HEK293T (cell line): ENCODE results near the gene SUGT1.

Source experiments
- ARNT ChIP-seq: fragments of 450-650 bp; IDR thresholded peaks from 2 replicates; pipeline ENCODE4 v1.6.1; 2017; ENCODE audit warnings: mild to moderate bottlenecking
- BHLHE40 ChIP-seq: fragments of 450-650 bp; IDR thresholded peaks from 2 replicates; pipeline ENCODE4 v1.6.1; 2016; ENCODE audit warnings: mild to moderate bottlenecking, moderate library complexity, borderline replicate concordance
- CTBP1 ChIP-seq: fragments of 450-650 bp; IDR thresholded peaks from 2 replicates; pipeline ENCODE4 v1.6.1; 2016; ENCODE audit warnings: borderline replicate concordance
- ELF4 ChIP-seq: fragments of 450-650 bp; IDR thresholded peaks from 2 replicates; pipeline ENCODE4 v1.6.1; 2017; ENCODE audit warnings: antibody characterized with exemption
- FOXA1 ChIP-seq: fragments of 450-650 bp; IDR thresholded peaks from 2 replicates; pipeline ENCODE4 v1.6.1; 2016; ENCODE audit warnings: mild to moderate bottlenecking
- FOXK2 ChIP-seq: fragments of 450-650 bp; IDR thresholded peaks from 2 replicates; pipeline ENCODE4 v1.6.1; 2016; ENCODE audit warnings: mild to moderate bottlenecking
- FOXM1 ChIP-seq: fragments of 450-650 bp; IDR thresholded peaks from 2 replicates; pipeline ENCODE4 v1.6.1; 2017; ENCODE audit warnings: mild to moderate bottlenecking, borderline replicate concordance
- HDGF ChIP-seq: fragments of 450-650 bp; IDR thresholded peaks from 2 replicates; pipeline ENCODE4 v1.6.1; 2017; ENCODE audit warnings: antibody characterized with exemption, borderline replicate concordance
- L3MBTL2 ChIP-seq: fragments of 450-650 bp; conservative IDR thresholded peaks from 2 replicates; pipeline ENCODE4 v1.6.1; 2016; ENCODE audit warnings: mild to moderate bottlenecking
- SP1 ChIP-seq: fragments of 450-650 bp; IDR thresholded peaks from 2 replicates; pipeline ENCODE4 v1.6.1; 2017
- SUZ12 ChIP-seq: fragments of 450-650 bp; IDR thresholded peaks from 2 replicates; pipeline ENCODE4 v1.6.1; 2016; ENCODE audit warnings: mild to moderate bottlenecking

GRCh38 chr13:52743569-52743968 lies 90.9 kb downstream of the SUGT1 start:
- TF ChIP-seq ELF4 (no peak), L3MBTL2 (no peak), FOXM1 (no peak), CTBP1 (no peak), BHLHE40 (no peak), ARNT (no peak), HDGF (no peak), FOXK2 (no peak), SP1 (no peak), FOXA1 (no peak), SUZ12 (no peak)
